GM10266 (cell line): ENCODE data around the gene OS9.
A peak's percentile ranks its signal among the peaks of the same experiment; 100 is the strongest.

Source experiments
- DNase-seq: peaks from one replicate; pipeline ENCODE4 v3.0.0; 2012; ENCODE audit errors: extremely low spot score
- CTCF ChIP-seq: IDR thresholded peaks from 2 replicates; pipeline ENCODE4 v1.5.1; 2012; ENCODE audit warnings: mild to moderate bottlenecking, low read depth; ENCODE audit not compliant: control insufficient read depth, insufficient read depth; ENCODE audit errors: missing control alignments

OS9 gene

GRCh38 chr12:57722716-57723629 is 29.0 kb downstream of the OS9 start:
- TF ChIP-seq CTCF = no peak
- DNase-seq = no peak

DNA sequence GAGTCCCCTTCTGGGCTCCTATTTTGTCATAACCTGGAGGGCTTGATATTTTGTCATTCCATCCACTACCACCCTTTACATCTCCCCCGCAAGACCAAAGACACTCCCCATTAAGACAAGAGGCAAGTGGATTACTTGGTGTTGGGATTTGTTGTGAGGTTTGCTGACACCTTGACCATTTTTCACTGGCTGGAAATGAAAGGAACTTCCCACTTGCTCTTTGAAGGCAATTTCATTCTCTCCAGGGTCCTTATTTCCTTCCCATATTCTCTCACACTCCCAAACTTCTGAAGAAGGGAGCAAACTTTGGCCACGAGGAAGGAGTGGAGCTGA is 29.7 kb downstream of the OS9 start:
- no peak for TF ChIP-seq CTCF
- DNase-seq = peak; percentile 16

DNA sequence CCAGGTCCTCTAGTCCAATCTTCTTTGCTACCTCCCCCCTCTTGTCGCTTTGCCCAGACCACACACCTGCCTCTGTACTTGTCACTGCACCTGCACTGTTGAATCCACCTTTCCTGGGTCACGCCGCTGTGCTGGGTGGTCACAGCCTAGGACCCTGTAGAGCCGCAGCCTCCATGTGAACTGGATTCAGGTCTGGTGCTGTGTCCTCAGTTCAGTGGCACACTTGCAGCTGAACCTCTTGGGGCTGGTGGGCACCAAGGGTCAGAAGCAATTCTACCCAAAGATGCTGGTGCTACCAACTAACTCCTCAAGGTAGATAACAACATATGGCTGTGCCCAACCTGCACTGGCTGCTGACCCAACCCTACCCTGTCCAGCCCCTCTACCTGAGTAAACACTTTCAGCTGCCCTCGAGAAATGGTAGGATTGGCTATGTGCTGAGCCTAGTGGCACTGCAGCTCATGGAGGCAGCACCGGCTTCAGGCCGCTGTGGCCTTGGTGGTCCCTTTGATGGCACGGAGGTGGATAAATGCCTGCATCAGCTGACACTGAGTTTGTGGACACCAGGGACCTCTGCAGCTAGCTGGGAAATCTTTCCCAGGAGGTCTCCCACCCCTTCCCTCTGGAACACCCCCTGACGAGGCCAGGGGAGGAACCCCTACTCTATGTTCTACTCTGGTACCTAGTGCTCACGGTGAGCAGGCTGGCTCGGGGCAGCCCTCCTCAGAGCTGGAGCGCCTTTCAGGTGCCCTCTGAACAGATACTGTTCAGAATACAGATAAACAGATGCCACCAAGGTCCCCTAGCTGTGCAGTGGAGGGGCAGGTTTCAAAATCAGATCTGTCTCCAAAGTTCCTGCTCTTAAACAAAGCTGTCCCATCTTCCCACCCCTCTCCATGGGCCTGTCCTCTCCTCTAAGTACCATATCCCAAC is 30.3 kb downstream of the OS9 start:
- peak; percentile 20 for DNase-seq
- no peak for TF ChIP-seq CTCF

DNA sequence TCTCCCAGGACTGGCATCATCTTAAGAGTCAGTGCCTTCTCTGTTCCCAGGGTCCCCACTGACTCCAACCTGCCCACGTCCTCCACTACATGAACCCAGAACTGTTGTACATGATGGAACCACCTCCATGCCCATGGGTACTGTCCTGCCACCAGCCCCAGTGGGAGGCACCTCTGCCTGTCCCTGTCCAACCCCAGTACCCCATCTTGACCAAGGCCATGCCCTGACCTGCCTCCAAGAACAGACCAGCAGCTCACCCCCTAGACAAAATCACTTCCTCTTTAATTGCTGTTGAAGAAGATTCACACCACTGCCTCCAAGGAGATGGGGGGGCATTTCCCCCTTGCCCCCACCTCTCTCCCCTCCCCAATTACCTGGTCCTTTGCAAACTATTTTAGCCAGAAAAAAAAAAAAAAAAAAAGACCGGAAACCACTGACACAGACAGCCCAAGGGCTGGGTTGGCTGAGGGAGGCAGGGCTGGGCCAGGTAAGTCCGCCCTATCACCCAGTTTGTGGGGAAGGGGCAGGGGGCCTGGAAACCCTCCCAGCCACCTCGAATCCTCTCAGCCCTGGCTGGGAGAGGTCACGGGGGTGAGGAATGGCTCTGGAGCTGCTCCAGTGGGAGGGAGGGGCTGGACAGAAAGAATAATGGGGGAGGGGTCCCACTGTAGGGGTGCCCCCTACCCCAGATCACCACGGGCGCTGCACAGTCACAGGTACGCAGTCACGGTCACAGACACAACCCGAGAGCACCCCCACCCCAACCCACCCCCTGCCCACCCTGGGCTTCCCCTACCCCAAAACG is 31.2 kb downstream of the OS9 start:
- no peak for DNase-seq
- TF ChIP-seq CTCF = no peak

DNA sequence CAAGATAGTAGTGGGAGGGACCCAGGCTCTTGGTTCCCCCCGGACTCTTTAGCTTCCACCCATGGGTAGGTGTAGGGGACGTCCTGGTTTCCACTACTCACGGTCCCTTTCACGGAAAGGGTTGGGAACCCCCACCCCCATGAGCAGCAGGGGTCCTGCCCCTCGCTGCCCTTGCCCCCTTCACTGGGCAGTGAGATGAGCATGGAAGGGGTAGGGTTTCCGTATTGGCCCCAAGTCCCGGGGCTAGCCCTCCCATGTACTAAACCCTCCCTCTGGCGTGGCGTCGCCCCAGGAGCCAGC is 31.9 kb downstream of the OS9 start:
- DNase-seq = peak; percentile 37
- no peak for TF ChIP-seq CTCF

DNA sequence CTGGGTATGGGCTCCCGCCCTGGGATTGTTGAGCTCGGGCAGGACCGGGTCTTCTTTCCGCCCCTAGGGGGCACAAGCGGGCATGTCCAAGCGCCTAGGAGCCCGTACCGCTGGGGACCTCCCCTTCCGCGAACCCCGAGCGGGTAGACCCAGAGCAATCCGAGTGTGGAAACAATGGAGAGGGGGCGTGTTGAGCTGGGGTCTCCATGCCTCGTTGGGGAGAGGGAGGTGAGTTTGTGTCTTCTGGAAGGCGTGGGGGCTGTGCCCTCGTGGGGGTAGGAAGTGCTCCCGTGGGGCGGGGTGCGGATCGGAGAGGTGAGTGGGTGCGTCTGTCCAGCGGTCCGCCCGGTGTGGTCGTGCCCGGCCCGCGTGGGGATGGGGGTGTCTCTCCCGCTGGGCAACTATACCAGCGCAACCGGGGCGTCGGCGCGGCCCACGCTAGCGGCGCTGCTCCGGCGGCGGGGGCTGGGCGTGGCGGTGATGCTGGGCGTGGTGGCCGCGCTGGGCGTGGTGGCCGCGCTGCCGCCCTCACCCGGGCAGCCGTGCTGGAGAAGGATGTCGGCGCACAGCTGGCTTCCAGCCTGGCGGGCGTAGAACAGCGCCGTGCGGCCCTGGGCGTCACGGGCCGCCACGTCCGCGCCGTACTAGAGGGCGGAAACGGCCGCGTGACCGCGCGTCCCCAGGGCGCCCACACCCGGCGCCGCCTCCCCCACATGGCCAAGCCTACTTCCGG is 32.4 kb downstream of the OS9 start:
- TF ChIP-seq CTCF = no peak
- DNase-seq = no peak
